Measurements from ENCODE around the gene PHACTR1.

GRCh38 chr6:12811519-12811918 lies 95.0 kb downstream of the PHACTR1 start:
- TF ChIP-seq PKNOX1 (IDR thresholded peaks at IDR 0.05) (no peak), HDGF (IDR thresholded peaks at IDR 0.05; ENCODE audit: borderline replicate concordance) (no peak), FOXK2 (IDR thresholded peaks at IDR 0.05) (no peak), FOXM1 (IDR thresholded peaks at IDR 0.05; ENCODE audit: borderline replicate concordance) (no peak), BHLHE40 (IDR thresholded peaks at IDR 0.05; ENCODE audit: borderline replicate concordance) (no peak), SP1 (IDR thresholded peaks at IDR 0.05) (no peak), FOXA1 (IDR thresholded peaks at IDR 0.05) (no peak), NFRKB (IDR thresholded peaks at IDR 0.05) (no peak), ZNF384 (IDR thresholded peaks at IDR 0.05) (no peak)
